Karpas-422 (cell line): ENCODE measurements around the gene PDX1. TPM values are rescaled to one million over a fixed set of nuclear protein-coding genes. Genes with fewer than 3 reads are reported as not detected.

Source experiments
- DNase-seq: peaks from one replicate; pipeline ENCODE4 v3.0.0-alpha.2; 2015
- H2AFZ ChIP-seq: fragments of 200-600 bp; sonication (generic); 2 replicates; pipeline ENCODE4 v1.6.1; 2014; ENCODE audit warnings: antibody characterized with exemption, low read length, mixed read lengths
- H3K27ac ChIP-seq: fragments of 200-600 bp; sonication (generic); 2 replicates; pipeline ENCODE4 v1.5.1; 2014; ENCODE audit warnings: mild to moderate bottlenecking, low read length, moderate library complexity
- H3K27me3 ChIP-seq: fragments of 200-600 bp; sonication (generic); 2 replicates; pipeline ENCODE4 v1.6.1; 2014; ENCODE audit warnings: low read length, mixed read lengths
- H3K36me3 ChIP-seq: fragments of 200-600 bp; sonication (generic); 2 replicates; pipeline ENCODE4 v1.6.1; 2014; ENCODE audit warnings: low read length, mixed read lengths; ENCODE audit not compliant: insufficient read depth
- H3K4me1 ChIP-seq: fragments of 200-600 bp; sonication (generic); 2 replicates; pipeline ENCODE4 v1.6.1; 2014; ENCODE audit warnings: mild to moderate bottlenecking, low read length, mixed read lengths
- H3K4me2 ChIP-seq: fragments of 200-600 bp; sonication (generic); 2 replicates; pipeline ENCODE4 v1.6.1; 2014; ENCODE audit warnings: low read length, low read depth, mild to moderate bottlenecking; ENCODE audit not compliant: poor library complexity, severe bottlenecking
- H3K4me3 ChIP-seq: fragments of 200-600 bp; sonication (generic); 2 replicates; pipeline ENCODE4 v1.5.1; 2014; ENCODE audit warnings: mild to moderate bottlenecking, antibody characterized with exemption, low read length, mixed read lengths
- H3K79me2 ChIP-seq: fragments of 200-600 bp; sonication (generic); 2 replicates; pipeline ENCODE4 v1.6.1; 2014; ENCODE audit warnings: mild to moderate bottlenecking, low read length, mixed read lengths
- H3K9ac ChIP-seq: fragments of 200-600 bp; sonication (generic); 2 replicates; pipeline ENCODE4 v1.6.0; 2014; ENCODE audit warnings: low read length
- H3K9me2 ChIP-seq: fragments of 200-600 bp; sonication (generic), shearing (Covaris generic); replicated peaks from 2 replicates; pipeline ENCODE4 v1.6.0; 2014; ENCODE audit warnings: mild to moderate bottlenecking, low read length, moderate library complexity; ENCODE audit not compliant: insufficient read depth
- H3K9me3 ChIP-seq: fragments of 300-700, 200-600 bp; sonication (generic); 2 replicates; pipeline ENCODE4 v1.6.1; 2014; ENCODE audit warnings: low read length, mixed read lengths
- H4K20me1 ChIP-seq: fragments of 200-600 bp; sonication (generic); 2 replicates; pipeline ENCODE4 v1.6.1; 2014; ENCODE audit warnings: mild to moderate bottlenecking, antibody characterized with exemption, low read length, low read depth; ENCODE audit not compliant: insufficient read depth
- total RNA-seq: library from RNA; depleted of rRNA; stranded (reverse); fragments of >200 nt; shearing (Covaris generic); gene quantifications from 2 replicates; pipeline ENCODE4 v1.2.3, GENCODE V29; 2014; ENCODE audit warnings: low replicate concordance

Gene PDX1
- total RNA-seq, 1 experiment from 2014 or later, result not detected

DNA sequence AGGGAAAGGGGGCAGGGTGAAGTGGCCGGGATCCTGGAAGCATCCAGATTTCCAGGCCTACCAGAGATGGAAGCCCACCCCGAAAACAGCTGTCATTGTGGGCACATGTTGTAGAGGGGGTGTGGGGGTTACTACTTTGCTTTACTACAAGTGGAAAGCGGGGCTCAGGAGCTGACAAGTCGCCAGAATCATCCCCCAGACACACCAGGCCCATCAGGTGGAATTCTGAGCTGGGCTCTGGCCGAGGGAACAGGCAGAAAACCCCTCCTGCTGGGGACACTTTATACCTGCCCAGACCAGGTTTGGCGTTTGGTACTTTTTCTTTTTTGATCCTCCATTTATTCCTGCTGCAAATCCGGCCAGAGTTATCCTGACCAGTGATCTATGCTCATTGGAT lies 45.5 kb downstream of the PDX1 start:
- no peaks in the 10 kb centered on the region for H3K9me2 ChIP-seq
- H3K79me2 ChIP-seq, result no peaks in the 10 kb centered on the region
- H4K20me1 ChIP-seq, result no peaks in the 10 kb centered on the region
- H2AFZ ChIP-seq, result no peak overlapping the region
- no peak overlapping the region for H3K4me3 ChIP-seq
- H3K36me3 ChIP-seq, result no peaks in the 10 kb centered on the region
- H3K27ac ChIP-seq, result no peak overlapping the region
- no peaks in the 10 kb centered on the region for H3K4me1 ChIP-seq
- DNase-seq, result no peak
- H3K27me3 ChIP-seq, result no peaks in the 10 kb centered on the region
- no peaks in the 10 kb centered on the region for H3K9me3 ChIP-seq
- H3K9ac ChIP-seq, result no peak overlapping the region
- H3K4me2 ChIP-seq, result no peak overlapping the region

DNA sequence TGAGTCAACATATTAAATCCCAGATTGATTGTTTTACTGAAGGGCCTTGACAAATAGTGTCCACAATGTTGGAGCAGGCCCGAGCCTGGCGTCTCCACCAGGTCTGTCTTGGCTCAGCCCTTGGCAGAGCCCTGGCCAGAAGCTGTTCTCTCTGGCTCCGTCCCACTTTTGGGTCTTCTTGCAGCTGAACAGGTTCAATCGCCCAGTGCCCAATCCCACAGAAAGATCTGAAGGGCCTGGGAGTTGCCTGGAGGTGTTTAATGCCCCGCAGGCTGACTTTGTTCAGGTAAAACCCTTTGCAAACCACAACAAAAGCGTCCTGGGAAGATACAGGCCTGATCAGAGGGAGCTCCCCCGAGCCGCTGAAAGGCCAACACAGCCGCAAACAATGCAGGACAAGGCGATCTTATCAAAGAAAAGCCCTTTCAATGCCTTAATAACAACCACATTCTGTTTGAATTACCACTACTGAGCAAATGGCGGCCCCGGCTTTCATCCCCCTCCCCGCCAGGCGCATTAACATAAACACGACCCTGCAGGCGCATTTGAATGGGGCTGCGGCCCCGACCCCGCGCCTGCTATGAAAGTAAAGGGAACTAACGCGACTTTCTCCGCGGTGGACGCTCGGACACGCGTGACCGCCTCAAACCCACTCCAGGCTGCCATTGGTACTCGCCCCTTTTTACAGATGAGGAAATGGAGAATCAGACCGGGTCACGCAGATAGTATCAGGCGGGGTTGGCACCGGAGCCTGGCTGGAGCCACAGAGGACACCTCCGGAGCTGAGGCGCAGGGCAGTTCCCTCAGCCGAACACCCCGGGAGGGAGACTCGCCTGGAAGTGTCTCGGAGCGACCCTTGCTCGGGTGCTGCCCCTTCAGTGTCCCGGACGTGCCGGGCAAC lies 46.2 kb downstream of the PDX1 start:
- H3K4me3 ChIP-seq, result no peak overlapping the region
- H3K79me2 ChIP-seq, result no peaks in the 10 kb centered on the region
- no peak for DNase-seq
- H3K27ac ChIP-seq, result no peak overlapping the region
- no peaks in the 10 kb centered on the region for H3K9me3 ChIP-seq
- no peaks in the 10 kb centered on the region for H3K27me3 ChIP-seq
- no peak overlapping the region for H2AFZ ChIP-seq
- H3K9me2 ChIP-seq, result no peaks in the 10 kb centered on the region
- no peaks in the 10 kb centered on the region for H4K20me1 ChIP-seq
- no peak overlapping the region for H3K4me2 ChIP-seq
- H3K4me1 ChIP-seq, result no peaks in the 10 kb centered on the region
- H3K36me3 ChIP-seq, result no peaks in the 10 kb centered on the region
- no peak overlapping the region for H3K9ac ChIP-seq

DNA sequence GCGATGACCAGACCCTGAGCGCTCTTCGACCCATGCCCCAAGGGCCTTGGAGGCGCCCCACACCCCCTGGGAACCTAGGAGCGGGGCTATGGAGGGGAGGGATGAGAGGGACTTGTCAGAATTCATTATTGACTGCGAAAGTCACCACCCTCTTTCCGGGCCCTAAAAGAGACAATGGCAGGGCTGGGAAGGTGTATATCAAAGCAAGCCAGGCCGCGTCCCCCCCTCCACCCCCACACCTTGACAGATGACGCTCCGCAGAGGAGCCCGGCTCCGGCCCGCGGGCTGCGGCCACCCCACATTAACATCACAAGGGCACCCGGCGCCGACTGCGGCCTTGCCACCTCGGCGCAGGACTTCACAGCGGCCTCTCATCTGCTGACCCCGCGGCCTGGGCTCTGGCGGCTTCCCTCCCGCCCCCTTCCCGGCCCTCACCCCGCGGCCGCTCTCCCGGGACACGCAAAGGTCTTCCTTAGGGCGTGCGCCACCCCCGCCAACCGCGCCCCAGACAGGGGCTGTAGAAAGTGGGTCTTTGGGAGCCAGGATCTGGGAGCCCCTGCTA lies 46.9 kb downstream of the PDX1 start:
- no peak overlapping the region for H2AFZ ChIP-seq
- no peak overlapping the region for H3K4me3 ChIP-seq
- H3K4me1 ChIP-seq, result no peaks in the 10 kb centered on the region
- no peaks in the 10 kb centered on the region for H3K9me3 ChIP-seq
- no peaks in the 10 kb centered on the region for H3K9me2 ChIP-seq
- H3K4me2 ChIP-seq, result no peak overlapping the region
- H3K79me2 ChIP-seq, result no peaks in the 10 kb centered on the region
- no peaks in the 10 kb centered on the region for H3K27me3 ChIP-seq
- H3K36me3 ChIP-seq, result no peaks in the 10 kb centered on the region
- no peak for DNase-seq
- H4K20me1 ChIP-seq, result no peaks in the 10 kb centered on the region
- no peak overlapping the region for H3K9ac ChIP-seq
- no peak overlapping the region for H3K27ac ChIP-seq

DNA sequence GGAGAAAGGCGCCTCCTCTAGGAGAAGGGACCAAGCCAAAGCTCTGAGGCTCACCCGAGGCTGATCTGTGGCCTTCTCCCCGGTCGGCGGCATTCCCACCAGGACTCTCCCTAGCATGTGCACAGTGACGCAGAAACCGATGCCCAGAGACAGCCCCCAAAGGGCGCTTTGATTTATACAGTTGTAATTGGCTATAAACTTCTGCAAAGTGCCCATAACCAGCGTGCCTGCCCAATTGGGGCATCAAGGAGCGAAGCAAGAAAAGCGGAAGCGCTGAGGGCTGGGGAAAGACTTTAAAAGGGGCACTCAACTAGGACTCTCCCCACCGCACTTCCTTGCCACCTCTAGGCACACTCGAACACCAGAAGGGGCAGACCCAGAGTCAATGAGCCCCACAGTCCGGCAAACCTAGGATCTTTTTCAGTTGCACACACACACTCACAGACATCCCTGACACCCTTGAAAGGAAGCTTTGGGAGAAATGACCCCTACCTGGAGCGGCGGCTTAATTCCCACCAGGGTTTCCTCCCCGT lies 47.5 kb downstream of the PDX1 start:
- no peaks in the 10 kb centered on the region for H3K9me2 ChIP-seq
- H3K79me2 ChIP-seq, result no peaks in the 10 kb centered on the region
- no peak overlapping the region for H3K9ac ChIP-seq
- H3K9me3 ChIP-seq, result no peaks in the 10 kb centered on the region
- H3K27ac ChIP-seq, result no peak overlapping the region
- no peaks in the 10 kb centered on the region for H3K4me1 ChIP-seq
- H3K4me2 ChIP-seq, result no peak overlapping the region
- no peak for DNase-seq
- H3K36me3 ChIP-seq, result no peaks in the 10 kb centered on the region
- no peaks in the 10 kb centered on the region for H3K27me3 ChIP-seq
- H3K4me3 ChIP-seq, result no peak overlapping the region
- H4K20me1 ChIP-seq, result no peaks in the 10 kb centered on the region
- no peak overlapping the region for H2AFZ ChIP-seq

DNA sequence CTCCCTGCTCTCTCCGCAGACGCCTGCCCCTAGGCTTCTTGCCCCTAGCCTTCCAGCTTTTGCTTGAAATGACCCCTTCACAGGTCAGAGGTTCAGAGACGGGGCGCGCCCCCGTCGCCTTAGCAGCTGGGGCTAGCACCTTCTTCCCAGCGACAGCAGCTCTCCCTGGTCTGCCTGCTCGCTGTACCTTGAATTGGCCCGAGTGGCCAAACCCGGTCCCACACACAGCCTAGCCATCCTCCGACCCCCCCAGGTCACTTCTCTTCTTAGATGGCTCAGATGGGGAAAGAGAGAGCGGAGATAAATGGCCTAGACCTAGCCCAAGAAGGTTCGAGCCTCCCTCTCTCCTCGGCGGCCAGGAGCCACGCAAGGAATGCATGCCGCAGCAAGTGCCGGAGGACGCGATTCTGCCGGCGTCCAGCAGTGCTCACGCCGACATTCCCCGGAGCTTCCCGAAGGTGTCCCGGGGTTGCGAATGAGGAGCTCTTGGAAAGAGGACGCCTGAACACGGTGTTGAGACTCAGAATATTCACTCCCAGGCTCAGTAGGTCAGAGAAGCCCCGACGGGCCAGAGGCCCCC lies 48.0 kb downstream of the PDX1 start:
- no peaks in the 10 kb centered on the region for H3K27me3 ChIP-seq
- H3K36me3 ChIP-seq, result no peaks in the 10 kb centered on the region
- no peaks in the 10 kb centered on the region for H3K4me1 ChIP-seq
- no peaks in the 10 kb centered on the region for H3K9me3 ChIP-seq
- no peak overlapping the region for H2AFZ ChIP-seq
- no peaks in the 10 kb centered on the region for H3K9me2 ChIP-seq
- no peak overlapping the region for H3K4me2 ChIP-seq
- no peak for DNase-seq
- no peaks in the 10 kb centered on the region for H4K20me1 ChIP-seq
- no peaks in the 10 kb centered on the region for H3K79me2 ChIP-seq
- no peak overlapping the region for H3K4me3 ChIP-seq
- no peak overlapping the region for H3K9ac ChIP-seq
- H3K27ac ChIP-seq, result no peak overlapping the region

DNA sequence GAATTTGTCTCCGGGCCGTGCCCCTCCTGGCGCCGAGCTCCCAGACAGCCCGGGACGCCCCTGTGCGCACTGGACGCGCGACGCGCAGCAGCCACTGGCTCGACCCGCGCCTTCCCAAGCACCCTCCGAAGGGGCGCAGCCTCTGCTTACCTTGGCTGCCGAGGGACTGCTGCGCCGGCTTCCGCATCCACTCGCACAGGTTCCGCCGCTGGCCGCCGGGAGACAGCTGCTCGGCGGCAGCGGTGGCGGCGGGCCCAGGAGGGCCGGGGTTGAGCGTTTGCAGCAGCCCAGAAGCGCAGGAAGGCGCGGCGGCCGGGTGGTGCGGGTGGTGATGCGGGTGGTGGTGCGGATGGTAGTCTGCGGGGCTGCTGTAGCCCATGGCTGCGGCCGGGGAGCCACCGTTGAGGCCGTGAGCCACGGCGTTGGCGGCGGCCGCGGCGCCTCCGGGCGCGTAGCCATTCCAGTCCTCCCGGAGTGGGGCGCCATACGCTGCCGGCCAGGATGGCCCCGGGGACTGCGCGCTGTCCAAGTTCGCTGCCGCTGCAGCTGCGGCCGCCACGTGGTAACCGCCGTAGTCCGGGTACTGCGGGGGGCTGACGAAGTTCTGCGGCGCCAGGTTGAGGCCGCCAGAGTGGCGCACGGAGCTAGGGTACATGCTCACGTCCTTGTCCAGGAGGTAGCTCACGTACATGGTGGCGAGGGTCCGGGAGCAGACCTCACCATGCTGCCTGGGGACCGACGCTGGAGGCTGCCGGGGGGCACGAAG lies 48.7 kb downstream of the PDX1 start:
- Histone ChIP-seq H3K4me1 (no peaks in the 10 kb centered on the region), H3K9me3 (no peaks in the 10 kb centered on the region), H3K4me2 (no peak overlapping the region), H2AFZ (no peak overlapping the region), H3K27ac (no peak overlapping the region), H3K79me2 (no peaks in the 10 kb centered on the region), H4K20me1 (no peaks in the 10 kb centered on the region), H3K27me3 (no peaks in the 10 kb centered on the region), H3K4me3 (no peak overlapping the region), H3K9me2 (no peaks in the 10 kb centered on the region), H3K36me3 (no peaks in the 10 kb centered on the region), H3K9ac (no peak overlapping the region)
- no peak for DNase-seq

DNA sequence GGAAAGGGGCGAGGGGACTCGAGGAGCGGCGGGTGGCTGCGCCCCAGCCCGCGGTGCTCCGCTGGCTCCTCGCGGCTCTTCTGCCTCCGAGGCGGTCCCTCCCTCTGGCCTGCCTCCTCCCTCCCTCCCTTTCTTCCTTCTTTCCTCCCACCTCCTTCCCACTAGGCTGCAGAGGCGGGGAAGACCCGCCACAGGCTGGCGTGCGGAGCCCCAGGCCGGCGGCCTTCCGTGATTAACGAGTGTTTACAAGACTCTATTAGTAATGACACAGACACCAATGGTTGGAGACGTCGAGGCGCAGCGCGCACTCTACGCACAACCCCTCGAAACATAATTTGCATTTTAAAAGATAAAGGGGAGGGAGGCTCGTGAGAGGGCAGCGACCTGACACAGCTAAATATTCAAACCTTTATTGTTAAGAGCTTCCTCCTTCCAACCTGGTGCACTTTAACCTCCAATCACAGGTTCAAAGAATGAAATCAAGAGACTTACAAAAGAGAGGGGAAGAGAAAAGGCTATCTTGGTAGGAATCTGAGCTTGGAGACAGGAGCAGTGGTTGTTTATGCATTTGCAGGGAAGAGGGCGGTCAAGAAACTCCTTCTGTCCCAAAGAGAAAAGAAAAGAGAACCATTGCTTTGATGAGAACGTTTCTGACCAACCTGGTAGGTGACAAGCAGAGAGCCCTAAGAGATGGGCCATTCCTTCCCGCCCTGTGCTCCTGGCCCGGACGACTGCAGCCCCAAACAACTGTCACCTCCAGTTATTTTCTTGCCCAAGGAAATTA lies 49.5 kb downstream of the PDX1 start, which contains the start of gene CDX2:
CDX2 (minus strand) TSS at position 234 of the 784 bp plus-strand sequence. CDS start 309 bp downstream, outside the sequence.
- Histone ChIP-seq H3K27me3 (no peaks in the 10 kb centered on the region), H3K4me3 (no peak within 1 kb of the TSS), H3K27ac (no peak within 1 kb of the TSS), H3K9ac (no peak within 1 kb of the TSS), H3K79me2 (no peaks in the 10 kb centered on the region), H3K9me2 (no peaks in the 10 kb centered on the region), H3K36me3 (no peaks in the 10 kb centered on the region), H3K4me2 (no peak within 1 kb of the TSS), H4K20me1 (no peaks in the 10 kb centered on the region), H3K4me1 (no peaks in the 10 kb centered on the region), H3K9me3 (no peaks in the 10 kb centered on the region), H2AFZ (no peak within 1 kb of the TSS)
- DNase-seq, result no peak
